Endothelial cell of umbilical vein (primary cell): ENCODE measurements around the gene TP53. TPM values are rescaled to one million over a fixed set of nuclear protein-coding genes. Genes with fewer than 3 reads are reported as not detected.

Experiments used
- BruUV-seq: library from RNA; stranded (reverse); fragments of 400-500 nt; replicated peaks from 2 replicates; lab custom pipeline; 2021; lab: Mats Ljungman, UMichigan
- CTCF ChIA-PET: fragments of 300-600, 350-600 bp; sonication (Branson Sonifier 250); formaldehyde crosslinking; loops from one replicate; lab custom pipeline; 2021; ENCODE audit warnings: antibody characterized with exemption, inconsistent platforms; lab: Charles Lee
- POLR2A ChIA-PET: fragments of 300-600, 350-600 bp; sonication (Branson Sonifier 250); formaldehyde crosslinking; loops from one replicate; lab custom pipeline; 2021; ENCODE audit warnings: antibody characterized with exemption, inconsistent platforms; lab: Charles Lee
- DNase-seq: peaks from one replicate; pipeline ENCODE4 v3.0.0-alpha.2; 2011; ENCODE audit warnings: low read depth, low spot score
- FAIRE-seq: peaks from 2 replicates; lab custom pipeline; 2011; peaks lifted over from hg19 to GRCh38; lab: Jason Lieb, UNC
- H2AFZ ChIP-seq: 2 replicates; pipeline ENCODE4 v1.6.0; 2012; ENCODE audit warnings: low read depth, low read length, control low read depth, inconsistent platforms
- H3K27ac ChIP-seq: 2 replicates; pipeline ENCODE4 v1.5.1; 2011; ENCODE audit warnings: low read depth, mild to moderate bottlenecking, control low read depth, low read length, moderate library complexity; ENCODE audit not compliant: insufficient read depth
- H3K27me3 ChIP-seq, 2 experiments: 2 replicates each; pipeline versions ENCODE4 v1.6.0 to v1.6.1; 2011; ENCODE audit warnings: low read length in 2 of 2, mixed read lengths in 1 of 2; ENCODE audit not compliant: control insufficient read depth in 2 of 2, insufficient read depth in 2 of 2
- H3K36me3 ChIP-seq, 2 experiments: 2 replicates in 1 of 2; 3 replicates in 1 of 2; pipeline ENCODE4 v1.5.1; 2011; ENCODE audit warnings: low read length in 2 of 2, mild to moderate bottlenecking in 1 of 2, moderate library complexity in 1 of 2; ENCODE audit not compliant: control insufficient read depth in 2 of 2, insufficient read depth in 2 of 2; ENCODE audit errors: extremely low read depth in 1 of 2
- H3K4me1 ChIP-seq: 3 replicates; pipeline ENCODE4 v1.5.1; 2011; ENCODE audit warnings: mild to moderate bottlenecking, low read length; ENCODE audit not compliant: control insufficient read depth, insufficient read depth; ENCODE audit errors: extremely low read depth
- H3K4me2 ChIP-seq: 2 replicates; pipeline ENCODE4 v1.6.1; 2011; ENCODE audit warnings: low read length, control low read depth, mixed read lengths; ENCODE audit not compliant: insufficient read depth
- H3K4me3 ChIP-seq, 3 experiments: fragments of 200-600 bp in 1 of 3; sonication (generic), shearing (Covaris generic) in 1 of 3; replicated peaks in 1 of 3; 2 replicates each; pipeline ENCODE4 v1.5.1; 2011 to 2016; ENCODE audit warnings: control low read depth in 3 of 3, low read length in 3 of 3, mild to moderate bottlenecking in 2 of 3, inconsistent platforms in 1 of 3, low read depth in 1 of 3, moderate library complexity in 1 of 3; ENCODE audit not compliant: insufficient read depth in 1 of 3
- H3K79me2 ChIP-seq: 2 replicates; pipeline ENCODE4 v1.6.0; 2012; ENCODE audit warnings: low read length, inconsistent platforms; ENCODE audit not compliant: control insufficient read depth, insufficient read depth
- H3K9ac ChIP-seq: replicated peaks from 2 replicates; pipeline ENCODE3; 2011; ENCODE audit warnings: low read length, control low read depth; ENCODE audit not compliant: insufficient read depth; ENCODE audit errors: extremely low read depth
- H3K9me1 ChIP-seq: replicated peaks from 3 replicates; pipeline ENCODE4 v1.6.0; 2011; ENCODE audit warnings: mild to moderate bottlenecking, low read length; ENCODE audit not compliant: control insufficient read depth, insufficient read depth; ENCODE audit errors: extremely low read depth
- H3K9me3 ChIP-seq: replicated peaks from 2 replicates; pipeline ENCODE4 v1.5.1; 2012; ENCODE audit warnings: low read length, inconsistent platforms; ENCODE audit not compliant: control insufficient read depth, insufficient read depth
- H4K20me1 ChIP-seq: replicated peaks from 2 replicates; pipeline ENCODE3; 2011; ENCODE audit warnings: mild to moderate bottlenecking, low read length; ENCODE audit not compliant: control insufficient read depth, insufficient read depth; ENCODE audit errors: extremely low read depth
- EZH2 ChIP-seq: IDR thresholded peaks from 2 replicates; pipeline ENCODE4 v1.6.1; 2012; ENCODE audit warnings: borderline replicate concordance, low read depth, mild to moderate bottlenecking, moderate library complexity, low read length, inconsistent platforms; ENCODE audit not compliant: severe bottlenecking
- FOS ChIP-seq: IDR thresholded peaks from 2 replicates; pipeline ENCODE4 v1.6.1; 2011; ENCODE audit warnings: mild to moderate bottlenecking, low read length, moderate library complexity, borderline replicate concordance; ENCODE audit not compliant: insufficient read depth
- GATA2 ChIP-seq: IDR thresholded peaks from 2 replicates; pipeline ENCODE4 v1.7.0; 2011; ENCODE audit warnings: low read depth, mild to moderate bottlenecking, moderate library complexity, mixed read lengths, low read length; ENCODE audit not compliant: insufficient read length, insufficient read depth
- JUN ChIP-seq: IDR thresholded peaks from 2 replicates; pipeline ENCODE4 v1.6.1; 2011; ENCODE audit warnings: borderline replicate concordance, low read depth; ENCODE audit not compliant: insufficient read length, insufficient read depth
- MYC ChIP-seq: IDR thresholded peaks from one replicate; pipeline ENCODE4 v1.6.1; 2011; ENCODE audit warnings: mild to moderate bottlenecking, low read depth, low read length
- POLR2A ChIP-seq: IDR thresholded peaks from 2 replicates; pipeline ENCODE4 v1.6.1; 2012; ENCODE audit warnings: low read depth, mild to moderate bottlenecking, control low read depth, low read length
- POLR2AphosphoS5 ChIP-seq: IDR thresholded peaks from 2 replicates; pipeline ENCODE4 v1.6.1; 2012; ENCODE audit warnings: low read depth, mild to moderate bottlenecking, control low read depth, low read length, moderate library complexity; ENCODE audit not compliant: insufficient read depth
- dilution Hi-C: fragments of 300-500 bp; cut with MboI; formaldehyde crosslinking; loops from one replicate; pipeline ENCODE4 v1.15.0; 2019; ENCODE audit warnings: low sequenced_read_pairs; ENCODE audit not compliant: extremely low pct_ligation_motif_present
- intact Hi-C: fragments of 100-400 bp; cut with micrococcal nuclease; formaldehyde crosslinking; loops from one replicate; pipeline ENCODE4 v1.10.0; 2022
- polyA plus RNA-seq, 4 experiments: library from polyadenylated mRNA; depleted of rRNA in 3 of 4; stranded (reverse) in 3 of 4; unstranded in 1 of 4; fragments of >200 nt; gene quantifications; 2 replicates each; pipeline versions ENCODE4 v1.2.1 to v1.2.3, GENCODE V29; 2011 to 2012; ENCODE audit warnings: missing spikeins in 1 of 4
- total RNA-seq: library from RNA; stranded (reverse); gene quantifications from 2 replicates; pipeline ENCODE4 v1.2.3, GENCODE V29; 2021
- TF ChIP-seq, protein P1 (sequence below), 2 donors: IDR thresholded peaks; 1 replicate in 1 of 2; 2 replicates in 1 of 2; pipeline ENCODE4 v1.5.1; 2011; ENCODE audit warnings: low read length in 2 of 2, mild to moderate bottlenecking in 2 of 2, moderate library complexity in 2 of 2, control low read depth in 1 of 2, inconsistent platforms in 1 of 2, low read depth in 1 of 2; ENCODE audit not compliant: insufficient read depth in 1 of 2; ENCODE audit errors: extremely low read depth in 1 of 2
- TF ChIP-seq, protein P2 (sequence below): IDR thresholded peaks from 2 replicates; pipeline ENCODE4 v1.6.1; 2011; ENCODE audit not compliant: insufficient read depth, insufficient read length

Gene TP53
- total and polyA plus RNA-seq, 2 donors (not counting 3 experiments of a cell fraction or from before 2014, with no cell fraction given) = 82.1 to 138 TPM

DNA sequence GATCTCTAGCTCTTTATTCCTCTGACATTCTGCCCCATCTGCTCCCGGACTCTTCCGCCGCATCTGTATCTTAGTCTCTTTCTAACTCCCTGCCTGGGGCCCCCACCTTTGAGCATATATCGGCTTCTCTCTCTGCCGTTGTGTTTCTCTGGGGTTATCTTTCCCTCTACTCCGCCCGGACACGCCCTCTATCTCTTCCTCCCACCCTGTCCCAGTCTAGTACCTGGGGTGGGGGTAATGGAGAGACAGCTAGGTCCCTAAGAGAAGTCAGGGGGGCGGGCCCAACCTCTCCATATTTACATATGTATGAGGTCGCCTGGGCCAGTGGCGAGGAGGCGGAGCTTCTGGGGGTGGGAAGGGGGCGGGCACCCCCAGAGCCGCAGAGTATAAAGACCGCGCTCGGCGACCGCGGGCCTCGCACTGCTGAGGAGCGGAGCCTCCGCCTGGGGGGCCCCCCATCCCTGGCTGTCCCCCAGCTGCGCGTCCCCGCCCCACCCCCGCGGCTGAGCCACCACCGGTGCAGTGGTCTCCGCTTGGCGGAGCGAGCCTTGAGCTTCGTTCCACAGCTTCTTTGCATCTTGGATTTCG lies 36.7 kb downstream of the TP53 start, which contains the start of gene ATP1B2:
Gene ATP1B2 (plus strand): TSS at position 418 of the 588 bp plus-strand sequence. CDS start 593 bp downstream, outside the sequence.
- Histone ChIP-seq H3K27me3 (peaks cover 31 to 45% of the 10 kb centered on the region in 2 experiments), H3K79me2 (no peaks in the 10 kb centered on the region), H3K9me3 (no peaks in the 10 kb centered on the region), H3K4me1 (no peaks in the 10 kb centered on the region), H3K9ac (no peak within 1 kb of the TSS), H3K9me1 (no peaks in the 10 kb centered on the region), H3K36me3 (no peaks in the 10 kb centered on the region), H2AFZ (peak within 1 kb of the TSS; percentile 12), H3K27ac (no peak within 1 kb of the TSS), H4K20me1 (no peaks in the 10 kb centered on the region), H3K4me2 (peak within 1 kb of the TSS; percentile 25), H3K4me3 (peak within 1 kb of the TSS in 1 of 3 experiments; percentile 19)
- TF ChIP-seq POLR2A (no peak), POLR2AphosphoS5 (no peak), MYC (no peak), JUN (no peak), EZH2 (no peak), FOS (no peak), GATA2 (no peak)
- TF ChIP-seq, protein P1, sequence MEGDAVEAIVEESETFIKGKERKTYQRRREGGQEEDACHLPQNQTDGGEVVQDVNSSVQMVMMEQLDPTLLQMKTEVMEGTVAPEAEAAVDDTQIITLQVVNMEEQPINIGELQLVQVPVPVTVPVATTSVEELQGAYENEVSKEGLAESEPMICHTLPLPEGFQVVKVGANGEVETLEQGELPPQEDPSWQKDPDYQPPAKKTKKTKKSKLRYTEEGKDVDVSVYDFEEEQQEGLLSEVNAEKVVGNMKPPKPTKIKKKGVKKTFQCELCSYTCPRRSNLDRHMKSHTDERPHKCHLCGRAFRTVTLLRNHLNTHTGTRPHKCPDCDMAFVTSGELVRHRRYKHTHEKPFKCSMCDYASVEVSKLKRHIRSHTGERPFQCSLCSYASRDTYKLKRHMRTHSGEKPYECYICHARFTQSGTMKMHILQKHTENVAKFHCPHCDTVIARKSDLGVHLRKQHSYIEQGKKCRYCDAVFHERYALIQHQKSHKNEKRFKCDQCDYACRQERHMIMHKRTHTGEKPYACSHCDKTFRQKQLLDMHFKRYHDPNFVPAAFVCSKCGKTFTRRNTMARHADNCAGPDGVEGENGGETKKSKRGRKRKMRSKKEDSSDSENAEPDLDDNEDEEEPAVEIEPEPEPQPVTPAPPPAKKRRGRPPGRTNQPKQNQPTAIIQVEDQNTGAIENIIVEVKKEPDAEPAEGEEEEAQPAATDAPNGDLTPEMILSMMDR (IDR thresholded peaks at IDR 0.05; ENCODE audit: extremely low read depth in 1 of 2, insufficient read depth in 1 of 2, low read depth in 1 of 2, low read length in 2 of 2) = no peak
- TF ChIP-seq, protein P2, sequence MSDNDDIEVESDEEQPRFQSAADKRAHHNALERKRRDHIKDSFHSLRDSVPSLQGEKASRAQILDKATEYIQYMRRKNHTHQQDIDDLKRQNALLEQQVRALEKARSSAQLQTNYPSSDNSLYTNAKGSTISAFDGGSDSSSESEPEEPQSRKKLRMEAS = no peak
- DNase-seq = peak; percentile 30
- POLR2A ChIA-PET = interaction anchor here (1.3 kb wide), 1 partner anchor 37 kb away, joined by 5 read pairs; the partner anchor contains the start of genes TP53 and WRAP53
- CTCF ChIA-PET = interaction anchor here (0.6 to 1.9 kb wide), 9 partner anchors 9 to 74 kb away, joined by 3 to 6 read pairs (median 4); partner anchors contain the start of genes SHBG and TP53
- no TSS peak for BruUV-seq
- intact Hi-C loops = no loop called here
- dilution Hi-C loops = no loop called here
- no peak for FAIRE-seq
